Vagina (tissue), 2 donors: ENCODE results near the gene IQGAP3.

Experiments used
- CTCF ChIP-seq, 3 experiments: fragments of 450-650 bp in 2 of 3; fragments of 200-600 bp in 1 of 3; sonication (generic) in 1 of 3; IDR thresholded peaks; one replicate each; pipeline ENCODE4 v1.5.1; 2017 to 2019; ENCODE audit warnings: antibody characterized with exemption in 3 of 3, mild to moderate bottlenecking in 2 of 3, moderate library complexity in 2 of 3
- POLR2A ChIP-seq, 2 donors: fragments of 450-650 bp; IDR thresholded peaks; one replicate each; pipeline ENCODE4 v1.6.1; 2017; ENCODE audit warnings: antibody characterized with exemption in 2 of 2, mild to moderate bottlenecking in 2 of 2, moderate library complexity in 2 of 2

- TF ChIP-seq CTCF (IDR thresholded peaks at IDR 0.05) = no peak
- no peak for TF ChIP-seq POLR2A (IDR thresholded peaks at IDR 0.05)
Measured at GRCh38 chr1:156527584-156527983, 44.8 kb downstream of the IQGAP3 start.
